GM19438 (cell line): Measurements from ENCODE around the gene LIMCH1.

ENCODE experiments used
- ATAC-seq: cut with Tn5 transposase; IDR thresholded peaks from one replicate; pipeline ENCODE4 v1.9.1; 2021; ENCODE audit warnings: low read depth; ENCODE audit not compliant: unreplicated experiment

Gene LIMCH1

GRCh38 chr4:41602113-41602512, 64.2 kb downstream of the LIMCH1 start:
- no peak for ATAC-seq

GRCh38 chr4:41602886-41603498, 65.0 kb downstream of the LIMCH1 start:
- no peak for ATAC-seq

GRCh38 chr4:41609851-41610250, 71.9 kb downstream of the LIMCH1 start:
- no peak for ATAC-seq

GRCh38 chr4:41610474-41610873, 72.5 kb downstream of the LIMCH1 start:
- ATAC-seq, result no peak

GRCh38 chr4:41611124-41611838, 73.3 kb downstream of the LIMCH1 start:
- no peak for ATAC-seq

- ATAC-seq, result no peak
Measured at GRCh38 chr4:41611881-41612871, 74.2 kb downstream of the LIMCH1 start.

- no peak for ATAC-seq
Measured at GRCh38 chr4:41613386-41613785, 75.4 kb downstream of the LIMCH1 start.

- ATAC-seq, result no peak
Measured at GRCh38 chr4:41613821-41614220, 75.9 kb downstream of the LIMCH1 start.

GRCh38 chr4:41614519-41614918, 76.6 kb downstream of the LIMCH1 start:
- no peak for ATAC-seq

- ATAC-seq, result no peak
Measured at GRCh38 chr4:41619161-41619560, 81.2 kb downstream of the LIMCH1 start.

GRCh38 chr4:41620594-41621256, 82.8 kb downstream of the LIMCH1 start:
- no peak for ATAC-seq

- ATAC-seq, result no peak
Measured at GRCh38 chr4:41622787-41623186, 84.8 kb downstream of the LIMCH1 start.

GRCh38 chr4:41624765-41625164, 86.8 kb downstream of the LIMCH1 start:
- ATAC-seq, result no peak

- ATAC-seq, result no peak
Measured at GRCh38 chr4:41625531-41625930, 87.6 kb downstream of the LIMCH1 start.

GRCh38 chr4:41628936-41629335, 91.0 kb downstream of the LIMCH1 start:
- ATAC-seq, result no peak

GRCh38 chr4:41631523-41631922, 93.6 kb downstream of the LIMCH1 start:
- ATAC-seq, result no peak

- ATAC-seq, result no peak
Measured at GRCh38 chr4:41632481-41633073, 94.6 kb downstream of the LIMCH1 start.

- ATAC-seq, result no peak
Measured at GRCh38 chr4:41633321-41633720, 95.4 kb downstream of the LIMCH1 start.

GRCh38 chr4:41635441-41635840, 97.5 kb downstream of the LIMCH1 start:
- no peak for ATAC-seq

- ATAC-seq, result no peak
Measured at GRCh38 chr4:41638203-41638602, 100.2 kb downstream of the LIMCH1 start.
